GM18505 (cell line): ENCODE results near the gene KCNJ16.

Experiments used
- ATAC-seq: cut with Tn5 transposase; IDR thresholded peaks from one replicate; pipeline ENCODE4 v1.9.1; 2021; ENCODE audit not compliant: unreplicated experiment
- POLR2A ChIP-seq: IDR thresholded peaks from 4 replicates; pipeline ENCODE4 v1.6.1; 2011; ENCODE audit warnings: borderline replicate concordance; ENCODE audit not compliant: insufficient read depth, insufficient read length; ENCODE audit errors: extremely low read depth

The KCNJ16 gene

DNA sequence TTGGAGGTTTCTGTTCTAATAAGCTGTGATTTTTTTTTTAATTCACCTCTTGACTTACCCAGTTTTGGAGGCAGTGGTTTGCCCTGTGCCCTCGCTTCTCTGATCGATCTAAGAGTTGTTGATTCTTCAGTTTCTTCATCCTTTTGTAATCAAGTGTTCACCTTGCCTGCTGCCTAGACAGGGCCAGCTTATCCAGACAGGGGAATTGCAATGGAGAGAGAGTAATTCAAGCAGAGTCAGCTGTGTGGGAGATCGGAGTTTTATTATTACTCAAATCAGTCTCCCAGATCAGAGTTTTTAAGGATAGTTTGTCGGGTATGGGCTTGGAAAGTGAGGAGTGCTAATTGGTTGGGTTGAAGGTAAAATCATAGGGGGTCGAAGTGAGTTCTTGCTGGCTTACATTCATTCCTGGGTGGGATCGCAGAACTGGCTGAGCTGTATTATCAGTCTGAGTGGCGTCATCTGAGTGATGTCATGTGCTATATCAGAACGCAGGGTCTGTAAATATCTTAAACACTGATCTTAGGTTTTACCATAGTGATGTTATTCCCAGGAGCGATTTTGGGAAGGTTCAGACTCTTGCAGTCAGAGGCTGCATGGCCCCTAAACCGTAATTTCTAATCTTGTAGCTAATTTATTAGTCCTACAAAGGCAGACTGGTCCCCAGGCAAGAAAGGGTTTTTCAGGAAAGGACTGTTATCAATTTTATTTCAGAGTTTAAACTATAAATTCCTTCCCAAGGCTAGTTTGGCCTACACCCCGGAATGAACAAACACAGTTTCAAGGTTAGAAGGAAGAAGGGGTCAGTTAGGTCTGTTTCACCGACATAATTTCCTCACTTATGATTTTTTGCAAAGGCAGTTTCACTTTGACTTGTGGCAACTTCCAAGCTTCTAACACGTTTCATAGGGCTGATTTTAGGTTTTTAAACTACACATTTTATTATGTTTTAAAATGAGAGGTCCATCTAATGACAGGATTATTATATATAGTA is 21.5 kb upstream of the KCNJ16 start:
- ATAC-seq = no peak
- TF ChIP-seq POLR2A = no peak

DNA sequence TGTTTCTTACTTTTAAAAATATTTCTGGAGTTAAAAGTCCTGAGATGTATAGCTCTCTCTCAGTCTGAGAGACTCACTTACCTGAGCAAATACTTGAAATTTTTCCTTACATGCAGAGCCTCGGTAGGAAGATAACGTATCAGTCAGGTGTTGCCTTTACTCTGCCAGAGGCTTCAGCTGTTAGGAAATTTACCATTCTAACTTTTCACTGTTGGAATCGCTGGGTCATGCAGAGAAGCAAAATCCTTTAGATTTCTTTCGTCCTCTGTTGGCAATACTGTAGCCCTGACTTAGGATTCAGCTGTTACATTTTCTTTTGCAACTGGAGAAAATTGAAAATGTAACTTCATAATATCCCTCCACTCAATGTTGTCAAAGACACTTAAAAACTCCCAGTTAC is 20.0 kb upstream of the KCNJ16 start:
- no peak for TF ChIP-seq POLR2A
- ATAC-seq = no peak

- no peak for ATAC-seq
- TF ChIP-seq POLR2A = no peak
Observed at GRCh38 chr17:70059071-70059470, 16.0 kb upstream of the KCNJ16 start.

- TF ChIP-seq POLR2A = no peak
- no peak for ATAC-seq
Observed at GRCh38 chr17:70059649-70060048, 15.4 kb upstream of the KCNJ16 start.

DNA sequence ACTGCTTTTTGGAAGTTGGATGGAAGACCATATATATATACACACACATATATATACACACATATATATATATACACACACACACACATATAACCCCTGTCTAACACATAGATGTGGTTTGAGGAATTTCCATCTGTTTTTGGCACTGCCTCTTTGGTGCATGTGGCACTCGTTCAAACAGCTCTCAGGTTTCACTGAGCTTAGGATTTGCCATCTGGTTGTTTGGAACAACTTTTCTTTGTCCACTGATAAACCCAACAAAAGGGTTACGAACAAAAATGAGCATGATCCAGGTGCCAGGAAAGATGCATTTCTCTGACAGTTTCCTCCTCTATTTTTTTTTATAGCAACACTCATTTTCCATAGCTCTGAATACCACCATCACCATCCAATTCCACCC is 14.6 kb upstream of the KCNJ16 start:
- TF ChIP-seq POLR2A = no peak
- ATAC-seq = no peak

- ATAC-seq = no peak
- TF ChIP-seq POLR2A = no peak
Observed at GRCh38 chr17:70067134-70067533, 7.9 kb upstream of the KCNJ16 start.

GRCh38 chr17:70070305-70071027 is 4.6 kb upstream of the KCNJ16 start:
- ATAC-seq = no peak

GRCh38 chr17:70071127-70071526 is 3.9 kb upstream of the KCNJ16 start:
- TF ChIP-seq POLR2A = no peak
- no peak for ATAC-seq

More at GRCh38 chr17:70070305-70071027, 4.6 kb upstream of the KCNJ16 start:
- TF ChIP-seq POLR2A = no peak

- TF ChIP-seq POLR2A = no peak
- no peak for ATAC-seq
Observed at GRCh38 chr17:70071620-70072019, 3.4 kb upstream of the KCNJ16 start.

- no peak for ATAC-seq
- no peak for TF ChIP-seq POLR2A
Observed at GRCh38 chr17:70072546-70073309, 2.3 kb upstream of the KCNJ16 start.

DNA sequence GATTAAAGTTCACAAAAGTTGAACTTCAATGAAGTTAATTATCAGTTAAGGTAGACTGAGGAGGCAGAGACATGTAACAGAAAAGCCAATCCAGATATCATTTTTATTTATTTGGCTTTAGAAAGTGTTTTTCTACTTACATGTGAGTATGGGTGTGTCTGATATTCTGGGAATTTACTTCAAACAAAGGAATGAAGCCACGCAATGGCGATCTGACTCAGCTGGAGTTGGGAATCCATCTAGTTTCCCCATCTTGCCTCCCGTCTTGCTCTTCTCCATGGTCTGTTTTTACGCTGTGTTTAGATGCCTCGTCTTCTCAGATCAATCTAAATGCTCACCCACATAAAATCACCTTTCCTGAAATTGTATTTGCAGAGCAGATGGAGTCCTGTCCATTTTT is 1.7 kb upstream of the KCNJ16 start:
- ATAC-seq = no peak
- no peak for TF ChIP-seq POLR2A

GRCh38 chr17:70073799-70074198 is 1.2 kb upstream of the KCNJ16 start:
- TF ChIP-seq POLR2A = no peak
- no peak for ATAC-seq

DNA sequence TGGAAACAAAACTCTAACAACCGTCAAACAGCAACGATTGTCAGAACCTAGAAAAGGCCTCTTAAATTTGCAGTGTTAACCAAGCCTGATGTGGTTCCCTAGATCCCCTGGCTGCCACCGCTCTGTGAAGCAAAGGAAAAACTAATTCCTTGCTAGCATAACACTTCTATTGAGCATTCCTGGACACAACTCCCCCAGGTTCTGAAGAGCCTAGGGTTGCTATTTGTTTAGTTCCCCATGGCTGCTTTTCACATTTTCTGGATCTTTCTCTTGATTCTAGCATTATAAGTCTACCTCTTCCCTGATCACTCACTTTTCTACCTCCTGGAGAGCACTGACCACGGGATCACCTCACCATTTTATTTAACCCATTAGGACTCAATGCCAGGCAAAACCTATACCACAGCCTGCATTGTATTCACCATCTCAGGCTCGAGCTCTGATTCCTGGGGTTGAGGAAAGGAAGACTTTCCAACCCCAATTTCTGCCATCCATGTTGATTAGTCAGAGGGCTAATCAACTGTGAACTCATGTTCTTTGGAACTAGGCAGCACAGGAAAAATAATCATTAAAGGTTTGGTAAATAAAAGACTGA is 692 bp upstream of the KCNJ16 start:
- TF ChIP-seq POLR2A = no peak
- ATAC-seq = no peak
